HEK293T (cell line): ENCODE results near the gene TENM3.

Experiments
- BHLHE40 ChIP-seq: fragments of 450-650 bp; IDR thresholded peaks from 2 replicates; pipeline ENCODE4 v1.6.1; 2016; ENCODE audit warnings: mild to moderate bottlenecking, moderate library complexity, borderline replicate concordance
- CTBP1 ChIP-seq: fragments of 450-650 bp; IDR thresholded peaks from 2 replicates; pipeline ENCODE4 v1.6.1; 2016; ENCODE audit warnings: borderline replicate concordance
- ELF4 ChIP-seq: fragments of 450-650 bp; IDR thresholded peaks from 2 replicates; pipeline ENCODE4 v1.6.1; 2017; ENCODE audit warnings: antibody characterized with exemption
- FOXA1 ChIP-seq: fragments of 450-650 bp; IDR thresholded peaks from 2 replicates; pipeline ENCODE4 v1.6.1; 2016; ENCODE audit warnings: mild to moderate bottlenecking
- FOXK2 ChIP-seq: fragments of 450-650 bp; IDR thresholded peaks from 2 replicates; pipeline ENCODE4 v1.6.1; 2016; ENCODE audit warnings: mild to moderate bottlenecking
- FOXM1 ChIP-seq: fragments of 450-650 bp; IDR thresholded peaks from 2 replicates; pipeline ENCODE4 v1.6.1; 2017; ENCODE audit warnings: mild to moderate bottlenecking, borderline replicate concordance
- SP1 ChIP-seq: fragments of 450-650 bp; IDR thresholded peaks from 2 replicates; pipeline ENCODE4 v1.6.1; 2017
- SUZ12 ChIP-seq: fragments of 450-650 bp; IDR thresholded peaks from 2 replicates; pipeline ENCODE4 v1.6.1; 2016; ENCODE audit warnings: mild to moderate bottlenecking
- ZNF384 ChIP-seq: fragments of 450-650 bp; IDR thresholded peaks from 2 replicates; pipeline ENCODE4 v1.6.1; 2016

- TF ChIP-seq SUZ12 (no peak), FOXM1 (no peak), BHLHE40 (no peak), SP1 (no peak), ZNF384 (no peak), ELF4 (no peak), FOXA1 (no peak), CTBP1 (no peak), FOXK2 (no peak)
Observed at GRCh38 chr4:182778222-182778982, 535.2 kb downstream of the TENM3 start.
